Measurements from ENCODE around the gene NBPF3. TPM values are rescaled to one million over a fixed set of nuclear protein-coding genes. Genes with fewer than 3 reads are reported as not detected.
"Not testable (repeated sequence)": the region's sequence is repeated elsewhere in the genome, so short reads cannot be mapped to it uniquely, and the experiment has no call there.

Gene NBPF3
- total RNA-seq, 1 experiment from 2014 or later, result 15.8 TPM

- H3K27ac ChIP-seq (ENCODE audit: insufficient read length, low read depth, low read length), result no peak overlapping the region
- H3K4me1 ChIP-seq (ENCODE audit: insufficient read depth, low read length), result no peaks in the 10 kb centered on the region
- no peak overlapping the region for H4K5ac ChIP-seq (ENCODE audit: insufficient read length, low read depth, low read length)
- H3K23me2 ChIP-seq (ENCODE audit: insufficient read length, low read depth, low read length, poor library complexity, severe bottlenecking), result no peaks in the 10 kb centered on the region
- Mint-ChIP-seq H3K4me1 (peaks cover 8% of the 10 kb centered on the region in 2 experiments; a peak in 3 of 4 replicates), H3K36me3 (ENCODE audit: insufficient read depth in 1 of 3, low read depth in 3 of 3) (no peaks in the 10 kb centered on the region), H3K27me3 (ENCODE audit: low read depth) (no peaks in the 10 kb centered on the region), H3K4me3 (no peak overlapping the region), H3K9me3 (no peaks in the 10 kb centered on the region), H3K27ac (no peak overlapping the region)
- no peak overlapping the region for H3K4ac ChIP-seq (ENCODE audit: low read depth, low read length)
- H3K18ac ChIP-seq (ENCODE audit: insufficient read length, low read depth, low read length), result no peak overlapping the region
- no peak overlapping the region for H3K23ac ChIP-seq (ENCODE audit: insufficient read length, low read depth, low read length)
- H3K79me2 ChIP-seq (ENCODE audit: insufficient read depth, low read length), result no peaks in the 10 kb centered on the region
- no peak overlapping the region for H2AK5ac ChIP-seq (ENCODE audit: insufficient read length, low read length)
- H2BK5ac ChIP-seq (ENCODE audit: insufficient read length, low read length), result no peak overlapping the region
- H3K9ac ChIP-seq (ENCODE audit: extremely low read depth, insufficient read length, low read length), result no peak overlapping the region
- no peak overlapping the region for H2BK15ac ChIP-seq (ENCODE audit: low read depth, low read length)
- H3K79me1 ChIP-seq (ENCODE audit: insufficient read depth, low read depth, low read length, poor library complexity, severe bottlenecking), result no peaks in the 10 kb centered on the region
- no peak overlapping the region for H3K56ac ChIP-seq (ENCODE audit: insufficient read length, low read depth, low read length)
- TF ChIP-seq, protein P1, sequence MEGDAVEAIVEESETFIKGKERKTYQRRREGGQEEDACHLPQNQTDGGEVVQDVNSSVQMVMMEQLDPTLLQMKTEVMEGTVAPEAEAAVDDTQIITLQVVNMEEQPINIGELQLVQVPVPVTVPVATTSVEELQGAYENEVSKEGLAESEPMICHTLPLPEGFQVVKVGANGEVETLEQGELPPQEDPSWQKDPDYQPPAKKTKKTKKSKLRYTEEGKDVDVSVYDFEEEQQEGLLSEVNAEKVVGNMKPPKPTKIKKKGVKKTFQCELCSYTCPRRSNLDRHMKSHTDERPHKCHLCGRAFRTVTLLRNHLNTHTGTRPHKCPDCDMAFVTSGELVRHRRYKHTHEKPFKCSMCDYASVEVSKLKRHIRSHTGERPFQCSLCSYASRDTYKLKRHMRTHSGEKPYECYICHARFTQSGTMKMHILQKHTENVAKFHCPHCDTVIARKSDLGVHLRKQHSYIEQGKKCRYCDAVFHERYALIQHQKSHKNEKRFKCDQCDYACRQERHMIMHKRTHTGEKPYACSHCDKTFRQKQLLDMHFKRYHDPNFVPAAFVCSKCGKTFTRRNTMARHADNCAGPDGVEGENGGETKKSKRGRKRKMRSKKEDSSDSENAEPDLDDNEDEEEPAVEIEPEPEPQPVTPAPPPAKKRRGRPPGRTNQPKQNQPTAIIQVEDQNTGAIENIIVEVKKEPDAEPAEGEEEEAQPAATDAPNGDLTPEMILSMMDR (conservative IDR thresholded peaks at IDR 0.05), result no peak
- no peak overlapping the region for H2AFZ ChIP-seq (ENCODE audit: low read length)
- no peak overlapping the region for H2BK20ac ChIP-seq (ENCODE audit: low read depth, low read length, poor library complexity, severe bottlenecking)
- no peak overlapping the region for H3K14ac ChIP-seq (ENCODE audit: insufficient read depth, low read length)
- H4K91ac ChIP-seq (ENCODE audit: insufficient read length, low read depth, low read length), result no peak overlapping the region
- no CpG with 5 or more reads among the region's 15 CpGs for WGBS (ENCODE audit: extremely low coverage, insufficient read length, low lambda C conversion rate)
- no peak overlapping the region for H4K8ac ChIP-seq (replicated peaks; ENCODE audit: insufficient read length, low read depth, low read length)
- peak; percentile 74 for DNase-seq
- no peak overlapping the region for H2BK12ac ChIP-seq (ENCODE audit: insufficient read length, low read depth, low read length)
- H3T11ph ChIP-seq (ENCODE audit: low read length), result no peak overlapping the region
- H2BK120ac ChIP-seq (ENCODE audit: low read depth, low read length, poor library complexity, severe bottlenecking), result no peak overlapping the region
- no peaks in the 10 kb centered on the region for H3K27me3 ChIP-seq (ENCODE audit: insufficient read depth, low read length)
- no peaks in the 10 kb centered on the region for H3K9me3 ChIP-seq (ENCODE audit: control insufficient read depth, low read depth, low read length)
- no peaks in the 10 kb centered on the region for H4K20me1 ChIP-seq (ENCODE audit: control insufficient read depth, insufficient read depth, insufficient read length)
- no peak overlapping the region for H3K4me2 ChIP-seq (ENCODE audit: insufficient read depth, insufficient read length, low read length)
Measured at GRCh38 chr1:21397813-21398188, 42.1 kb upstream of the NBPF3 start.

GRCh38 chr1:21401726-21402346, 38.1 kb upstream of the NBPF3 start:
- not testable (repeated sequence) for H3K4me2 ChIP-seq (ENCODE audit: insufficient read depth, insufficient read length, low read length); H3K4me1 Mint-ChIP-seq; H4K20me1 ChIP-seq (ENCODE audit: control insufficient read depth, insufficient read depth, insufficient read length); H3K4me1 ChIP-seq (ENCODE audit: insufficient read depth, low read length); H3K79me1 ChIP-seq (ENCODE audit: insufficient read depth, low read depth, low read length, poor library complexity, severe bottlenecking); H3K9ac ChIP-seq (ENCODE audit: extremely low read depth, insufficient read length, low read length); DNase-seq; H3K27me3 ChIP-seq (ENCODE audit: insufficient read depth, low read length); H3K4ac ChIP-seq (ENCODE audit: low read depth, low read length); H2BK120ac ChIP-seq (ENCODE audit: low read depth, low read length, poor library complexity, severe bottlenecking); H3K9me3 ChIP-seq (ENCODE audit: control insufficient read depth, low read depth, low read length); H3T11ph ChIP-seq (ENCODE audit: low read length); H3K27ac Mint-ChIP-seq; H3K27me3 Mint-ChIP-seq (ENCODE audit: low read depth); H2BK12ac ChIP-seq (ENCODE audit: insufficient read length, low read depth, low read length); H2BK15ac ChIP-seq (ENCODE audit: low read depth, low read length); H3K14ac ChIP-seq (ENCODE audit: insufficient read depth, low read length); H2AFZ ChIP-seq (ENCODE audit: low read length); H3K36me3 Mint-ChIP-seq (ENCODE audit: insufficient read depth in 1 of 3, low read depth in 3 of 3); H4K5ac ChIP-seq (ENCODE audit: insufficient read length, low read depth, low read length); H3K23ac ChIP-seq (ENCODE audit: insufficient read length, low read depth, low read length); H3K27ac ChIP-seq (ENCODE audit: insufficient read length, low read depth, low read length); H2BK20ac ChIP-seq (ENCODE audit: low read depth, low read length, poor library complexity, severe bottlenecking); H3K56ac ChIP-seq (ENCODE audit: insufficient read length, low read depth, low read length); H3K79me2 ChIP-seq (ENCODE audit: insufficient read depth, low read length); H3K23me2 ChIP-seq (ENCODE audit: insufficient read length, low read depth, low read length, poor library complexity, severe bottlenecking); H2BK5ac ChIP-seq (ENCODE audit: insufficient read length, low read length); H4K8ac ChIP-seq (replicated peaks; ENCODE audit: insufficient read length, low read depth, low read length); H3K4me3 Mint-ChIP-seq; H3K18ac ChIP-seq (ENCODE audit: insufficient read length, low read depth, low read length); H3K9me3 Mint-ChIP-seq; H2AK5ac ChIP-seq (ENCODE audit: insufficient read length, low read length); H4K91ac ChIP-seq (ENCODE audit: insufficient read length, low read depth, low read length)
- WGBS (ENCODE audit: extremely low coverage, insufficient read length, low lambda C conversion rate), result no CpG with 5 or more reads among the region's 9 CpGs

All from H9 (cell line).